ENCODE results near the gene ZNF536.
"Not testable (repeated sequence)": the region's sequence is repeated elsewhere in the genome, so short reads cannot be mapped to it uniquely, and the experiment has no call there.

ZNF536 gene

GRCh38 chr19:30486250-30486649 is 114.1 kb downstream of the ZNF536 start:
- not testable (repeated sequence) for DNase-seq (ENCODE audit: low read depth)

- no peak for DNase-seq (ENCODE audit: low read depth)
Measured at GRCh38 chr19:30487178-30487577, 115.0 kb downstream of the ZNF536 start.

GRCh38 chr19:30488191-30488590 is 116.0 kb downstream of the ZNF536 start:
- DNase-seq (ENCODE audit: low read depth): no peak

DNA sequence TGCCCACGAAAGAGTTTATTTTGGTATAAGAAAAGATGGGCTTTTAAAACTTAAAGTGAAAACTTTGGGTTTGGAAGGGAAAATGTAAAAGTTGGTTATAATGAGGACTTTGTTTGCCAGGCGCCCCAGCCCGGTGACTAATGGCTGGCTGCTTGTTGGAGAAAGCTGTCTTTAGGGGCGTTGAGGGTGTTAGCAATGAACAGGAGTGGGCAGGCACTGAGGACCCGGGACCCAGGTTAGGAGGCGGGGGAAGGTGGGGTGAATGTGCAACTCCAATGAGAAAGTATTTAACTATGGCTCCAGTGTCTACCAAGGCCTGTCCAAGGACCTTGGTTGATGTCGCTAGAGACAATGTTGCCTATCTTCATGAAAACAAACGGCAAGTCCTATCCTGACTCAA is 118.6 kb downstream of the ZNF536 start:
- no peak for DNase-seq (ENCODE audit: low read depth)

GRCh38 chr19:30492586-30493270 is 120.5 kb downstream of the ZNF536 start:
- DNase-seq (ENCODE audit: low read depth): no peak

- DNase-seq (ENCODE audit: low read depth): no peak
Measured at GRCh38 chr19:30497034-30497433, 124.8 kb downstream of the ZNF536 start.

DNA sequence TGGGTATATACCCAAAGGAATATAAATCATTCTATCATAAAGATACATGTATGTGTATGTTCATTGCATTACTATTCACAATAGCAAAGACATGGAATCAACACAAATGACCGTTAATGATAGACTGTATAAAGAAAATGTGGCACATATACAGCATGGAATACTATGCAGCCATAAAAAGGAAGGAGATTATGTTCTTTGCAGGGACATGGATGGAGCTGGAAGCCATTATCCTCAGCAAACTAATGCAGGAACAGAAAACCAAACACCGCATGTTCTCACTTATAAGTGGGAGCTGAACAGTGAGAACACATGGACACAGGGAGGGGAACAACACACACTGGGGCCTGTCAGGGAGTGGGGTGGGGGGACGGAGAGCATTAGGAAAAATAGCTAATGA is 125.9 kb downstream of the ZNF536 start:
- DNase-seq (ENCODE audit: low read depth): not testable (repeated sequence)

GRCh38 chr19:30498707-30499106 is 126.5 kb downstream of the ZNF536 start:
- DNase-seq (ENCODE audit: low read depth): no peak

- DNase-seq (ENCODE audit: low read depth): no peak
Measured at GRCh38 chr19:30504272-30504671, 132.1 kb downstream of the ZNF536 start.

DNA sequence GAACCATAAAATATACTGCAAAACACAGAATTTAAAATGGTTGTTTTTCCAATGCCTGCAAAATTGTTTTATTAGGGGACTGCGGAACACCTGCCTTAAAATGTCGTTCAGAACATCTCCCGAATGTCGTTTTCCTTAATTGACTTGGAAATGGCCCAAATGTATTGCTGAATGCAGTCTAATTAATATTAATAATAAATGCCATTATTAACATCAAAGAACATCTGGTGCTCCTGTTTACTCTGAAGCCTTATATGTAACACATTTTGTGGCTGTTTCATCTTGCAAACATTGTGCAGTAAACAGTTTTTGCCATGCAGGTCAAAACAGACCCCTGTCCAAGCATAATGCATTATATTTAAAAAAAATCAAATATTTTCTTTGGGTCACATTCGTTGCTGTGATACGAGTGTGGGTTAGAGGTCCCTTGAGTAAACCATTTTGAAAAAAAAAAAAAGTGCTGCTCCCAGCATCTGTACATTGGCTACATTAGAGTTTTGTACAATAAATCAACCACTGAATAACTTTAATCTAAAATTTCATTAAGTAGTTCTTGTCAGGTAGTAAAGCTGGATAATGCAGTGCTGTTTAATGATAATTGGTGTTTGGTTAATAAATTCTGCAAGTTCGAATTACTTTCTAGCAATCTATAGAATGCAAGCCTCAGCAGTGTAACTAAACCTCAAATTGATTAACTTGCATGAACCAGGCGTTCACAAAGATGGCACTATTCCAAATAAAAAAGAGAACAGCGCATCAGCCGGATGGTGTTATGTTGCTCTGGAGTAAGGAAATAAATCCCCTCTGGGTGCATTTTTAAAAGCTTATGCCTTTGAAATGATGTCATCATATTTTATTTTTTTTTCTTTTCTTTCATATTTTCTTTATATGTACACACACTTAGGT is 140.2 kb downstream of the ZNF536 start:
- DNase-seq (ENCODE audit: low read depth): no peak

- no peak for DNase-seq (ENCODE audit: low read depth)
Measured at GRCh38 chr19:30513082-30513411, 140.9 kb downstream of the ZNF536 start.

- DNase-seq (ENCODE audit: low read depth): no peak
Measured at GRCh38 chr19:30516111-30516510, 143.9 kb downstream of the ZNF536 start.

DNA sequence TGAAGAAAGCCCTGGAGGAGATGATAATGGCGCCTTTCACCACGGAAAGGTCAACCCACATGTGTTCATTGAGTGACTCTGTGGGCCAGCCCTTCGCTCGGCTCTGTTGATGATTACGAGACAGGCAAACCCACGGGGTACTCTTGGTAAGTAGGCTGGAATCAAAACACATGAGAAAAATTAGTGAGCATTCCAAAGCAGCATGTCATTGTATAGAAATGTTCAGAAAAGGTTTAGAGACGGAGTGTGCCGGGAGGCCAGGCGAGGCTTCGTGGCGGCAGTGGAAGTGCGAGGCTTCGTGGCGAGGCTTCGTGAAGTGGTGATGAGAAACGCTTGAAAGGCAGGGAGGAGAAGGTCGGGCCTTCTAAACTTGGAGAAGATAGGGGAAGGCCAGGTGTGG is 144.3 kb downstream of the ZNF536 start:
- no peak for DNase-seq (ENCODE audit: low read depth)

DNA sequence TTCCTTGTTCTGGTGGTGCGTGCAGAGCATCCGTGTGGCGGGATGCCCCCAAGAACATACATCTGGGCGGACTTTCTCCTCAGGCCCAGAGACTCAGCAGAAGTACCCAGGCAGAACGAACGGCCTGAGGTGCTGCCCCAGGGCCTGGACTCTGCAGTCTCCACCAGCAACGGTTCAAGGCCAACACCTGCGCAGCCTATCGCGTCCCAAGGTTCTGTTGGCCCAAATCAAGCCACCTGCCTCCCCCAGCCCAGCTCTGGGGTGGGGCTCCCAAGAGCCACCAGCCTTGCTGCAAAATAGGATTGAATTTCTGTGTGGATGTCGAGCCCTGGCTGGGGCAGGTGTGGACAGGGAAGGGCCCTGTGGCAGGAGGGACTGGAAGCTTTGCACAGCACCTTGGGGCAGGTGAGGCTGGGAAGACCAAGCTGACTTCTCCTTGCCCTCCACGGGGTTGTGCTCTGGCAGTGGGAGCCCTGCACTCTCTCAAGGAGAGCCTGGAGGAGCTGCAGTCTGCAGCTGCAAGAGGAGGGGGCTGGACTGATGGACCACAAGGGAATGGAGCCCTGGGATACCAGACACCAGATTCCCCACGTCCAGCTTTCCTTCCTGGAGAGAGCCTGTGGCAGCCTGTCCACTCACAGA is 146.9 kb downstream of the ZNF536 start:
- DNase-seq (ENCODE audit: low read depth): no peak

DNA sequence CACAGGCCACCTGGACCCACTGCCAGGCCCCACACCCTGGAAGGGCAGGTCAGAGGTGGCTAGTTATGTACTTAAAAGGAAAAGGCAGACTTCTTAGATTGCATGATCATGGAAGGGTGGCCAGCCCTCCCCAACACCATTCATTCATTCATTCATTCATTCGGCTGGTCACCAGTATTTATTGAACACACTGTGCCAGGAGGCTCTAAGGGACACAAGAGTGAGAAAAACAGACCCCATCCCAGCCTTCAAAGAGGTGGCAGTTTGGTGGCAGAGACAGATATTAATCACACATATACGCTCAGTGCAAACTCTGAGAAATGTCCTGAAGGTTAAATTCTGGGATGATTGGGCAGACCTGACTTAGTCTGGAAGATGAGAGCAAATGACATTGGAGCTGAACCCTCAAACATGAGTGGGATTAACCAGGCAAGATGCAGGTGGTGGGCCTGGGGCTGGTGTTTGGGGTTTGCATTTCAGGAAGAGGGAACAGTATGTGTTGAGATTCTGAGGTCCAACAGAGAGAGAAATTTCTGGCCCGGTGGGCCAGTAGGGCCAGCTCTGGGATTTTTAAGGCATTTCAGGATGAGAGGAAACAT is 147.5 kb downstream of the ZNF536 start:
- DNase-seq (ENCODE audit: low read depth): no peak

DNA sequence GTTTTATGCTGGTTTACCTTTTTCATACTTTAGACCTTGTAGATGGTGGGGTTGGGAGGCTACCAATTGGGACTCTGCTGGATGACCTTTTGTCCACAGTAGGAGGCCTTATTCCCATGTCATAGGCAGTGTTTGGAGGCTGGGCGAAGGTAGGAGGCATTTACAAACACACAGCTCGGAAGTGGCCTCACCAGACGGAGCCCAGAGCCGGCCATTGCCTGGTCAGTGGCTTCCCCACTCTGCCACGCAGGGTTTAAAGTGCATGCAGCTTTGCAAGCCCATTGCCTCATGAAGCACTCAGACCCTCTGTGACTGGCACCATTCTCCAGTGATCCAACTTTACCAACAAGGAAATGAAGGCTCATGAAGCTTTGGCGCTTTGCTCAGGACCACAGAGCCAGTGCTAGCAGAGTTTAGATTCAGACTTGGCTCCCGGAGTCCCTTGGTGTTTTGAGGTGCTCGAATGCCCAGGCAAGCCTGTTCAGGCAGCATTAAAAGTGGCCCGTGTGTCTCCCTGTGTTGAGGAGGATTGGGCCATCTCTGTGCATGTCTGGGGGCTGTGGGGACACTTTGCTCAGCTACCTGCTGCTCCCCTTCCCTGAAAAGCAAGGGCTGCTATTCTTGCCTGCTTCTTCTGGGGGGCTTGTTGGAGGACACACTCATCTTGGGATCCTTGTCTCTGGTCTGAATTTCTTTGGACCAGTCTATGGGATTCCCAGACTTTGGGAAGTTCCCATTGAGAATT is 148.7 kb downstream of the ZNF536 start:
- DNase-seq (ENCODE audit: low read depth): no peak

GRCh38 chr19:30521937-30522336 is 149.8 kb downstream of the ZNF536 start:
- DNase-seq (ENCODE audit: low read depth): no peak

GRCh38 chr19:30522341-30522740 is 150.2 kb downstream of the ZNF536 start:
- DNase-seq (ENCODE audit: low read depth): no peak

- DNase-seq (ENCODE audit: low read depth): no peak
Measured at GRCh38 chr19:30523791-30524190, 151.6 kb downstream of the ZNF536 start.

- no peak for DNase-seq (ENCODE audit: low read depth)
Measured at GRCh38 chr19:30525383-30525782, 153.2 kb downstream of the ZNF536 start.

GRCh38 chr19:30528919-30529318 is 156.7 kb downstream of the ZNF536 start:
- no peak for DNase-seq (ENCODE audit: low read depth)

- no peak for DNase-seq (ENCODE audit: low read depth)
Measured at GRCh38 chr19:30529876-30530275, 157.7 kb downstream of the ZNF536 start.

All from ELR (cell line).